HepG2 (cell line): ENCODE data around the gene FCER1G. TPM values are rescaled to one million over a fixed set of nuclear protein-coding genes. Genes with fewer than 3 reads are reported as not detected.

Experiments used
- BATF2 ChIP-seq: sonication (generic); formaldehyde crosslinking; IDR thresholded peaks from 2 replicates; pipeline ENCODE4 v1.8.0; 2022; ENCODE audit warnings: mild to moderate bottlenecking, missing genetic modification reagents, moderate library complexity
- KIAA2018 ChIP-seq: sonication (generic); formaldehyde crosslinking; IDR thresholded peaks from 2 replicates; pipeline ENCODE4 v1.5.0; 2020; ENCODE audit warnings: mild to moderate bottlenecking, missing genetic modification reagents, borderline replicate concordance
- POLR2G ChIP-seq: fragments of 200-400 bp; formaldehyde crosslinking; IDR thresholded peaks from 2 replicates; pipeline ENCODE4 v1.6.1; 2018; ENCODE audit warnings: mild to moderate bottlenecking, low read depth, low read length, moderate library complexity
- REL ChIP-seq: sonication (generic); formaldehyde crosslinking; conservative IDR thresholded peaks from 2 replicates; pipeline ENCODE4 v1.8.0; 2022; ENCODE audit warnings: mild to moderate bottlenecking, missing genetic modification reagents, moderate library complexity
- RFX3 ChIP-seq: IDR thresholded peaks from 2 replicates; pipeline ENCODE4 v1.6.1; 2016; ENCODE audit warnings: missing biosample characterization, missing genetic modification reagents
- SALL2 ChIP-seq: sonication (generic); formaldehyde crosslinking; IDR thresholded peaks from 2 replicates; pipeline ENCODE4 v1.8.1; 2023; ENCODE audit warnings: mild to moderate bottlenecking, missing genetic modification reagents, inconsistent platforms
- TRIM22 ChIP-seq: fragments of 450-650 bp; IDR thresholded peaks from 2 replicates; pipeline ENCODE4 v1.6.1; 2017
- ZFP36L1 ChIP-seq: sonication (generic); formaldehyde crosslinking; IDR thresholded peaks from 2 replicates; pipeline ENCODE4 v1.8.0; 2022; ENCODE audit warnings: mild to moderate bottlenecking, missing genetic modification reagents, moderate library complexity
- ZNF530 ChIP-seq: sonication (generic); formaldehyde crosslinking; IDR thresholded peaks from 2 replicates; pipeline ENCODE4 v1.5.0; 2020; ENCODE audit warnings: low read depth, mild to moderate bottlenecking, missing genetic modification reagents
- ZNF749 ChIP-seq: sonication (generic); formaldehyde crosslinking; IDR thresholded peaks from 2 replicates; pipeline ENCODE4 v1.8.0; 2022; ENCODE audit warnings: mild to moderate bottlenecking, missing genetic modification reagents, moderate library complexity, borderline replicate concordance
- ZNF788 ChIP-seq: sonication (generic); formaldehyde crosslinking; IDR thresholded peaks from 2 replicates; pipeline ENCODE4 v1.5.0; 2020; ENCODE audit warnings: mild to moderate bottlenecking, missing genetic modification reagents, borderline replicate concordance
- polyA plus RNA-seq, 8 experiments: library from polyadenylated mRNA; depleted of rRNA in 3 of 8; stranded (reverse) in 7 of 8; unstranded in 1 of 8; fragments of >200 nt; fragmentation: Illumina TruSeq in 4 of 8; extraction: Trizol in 4 of 8; gene quantifications; 2 replicates each; pipeline versions ENCODE4 v1.2.1 to v1.2.3, GENCODE V29; 2011 to 2016; ENCODE audit warnings: low read depth in 4 of 8, missing spikeins in 1 of 8, mixed read lengths in 1 of 8; ENCODE audit not compliant: insufficient read depth in 1 of 8
- total RNA-seq, 5 experiments: library from RNA; depleted of rRNA; stranded (reverse); fragments of >200 nt; fragmentation: Illumina TruSeq; extraction: Trizol; gene quantifications; 2 replicates each; pipeline ENCODE4 v1.2.3, GENCODE V29; 2016; ENCODE audit warnings: low read depth in 1 of 5
- TF ChIP-seq, protein P1 (sequence below): sonication (generic); formaldehyde crosslinking; IDR thresholded peaks from 2 replicates; pipeline ENCODE4 v1.4.0; 2020; ENCODE audit warnings: missing genetic modification reagents, mild to moderate bottlenecking, borderline replicate concordance
- TF ChIP-seq, protein P2 (sequence below): sonication (generic); formaldehyde crosslinking; conservative IDR thresholded peaks from 2 replicates; pipeline ENCODE4 v1.4.0; 2020; ENCODE audit warnings: missing genetic modification reagents

The FCER1G gene
- total and polyA plus RNA-seq, 2 of the 13 experiments (the other 11 are each of a cell fraction or from before 2014, with no cell fraction given), result 1.3 to 6.4 TPM

- no peak for TF ChIP-seq KIAA2018 (CRISPR knock-in tag)
- no peak; the same call in 1 of the 2 replicates for TF ChIP-seq ZFP36L1
- TF ChIP-seq, protein P1, sequence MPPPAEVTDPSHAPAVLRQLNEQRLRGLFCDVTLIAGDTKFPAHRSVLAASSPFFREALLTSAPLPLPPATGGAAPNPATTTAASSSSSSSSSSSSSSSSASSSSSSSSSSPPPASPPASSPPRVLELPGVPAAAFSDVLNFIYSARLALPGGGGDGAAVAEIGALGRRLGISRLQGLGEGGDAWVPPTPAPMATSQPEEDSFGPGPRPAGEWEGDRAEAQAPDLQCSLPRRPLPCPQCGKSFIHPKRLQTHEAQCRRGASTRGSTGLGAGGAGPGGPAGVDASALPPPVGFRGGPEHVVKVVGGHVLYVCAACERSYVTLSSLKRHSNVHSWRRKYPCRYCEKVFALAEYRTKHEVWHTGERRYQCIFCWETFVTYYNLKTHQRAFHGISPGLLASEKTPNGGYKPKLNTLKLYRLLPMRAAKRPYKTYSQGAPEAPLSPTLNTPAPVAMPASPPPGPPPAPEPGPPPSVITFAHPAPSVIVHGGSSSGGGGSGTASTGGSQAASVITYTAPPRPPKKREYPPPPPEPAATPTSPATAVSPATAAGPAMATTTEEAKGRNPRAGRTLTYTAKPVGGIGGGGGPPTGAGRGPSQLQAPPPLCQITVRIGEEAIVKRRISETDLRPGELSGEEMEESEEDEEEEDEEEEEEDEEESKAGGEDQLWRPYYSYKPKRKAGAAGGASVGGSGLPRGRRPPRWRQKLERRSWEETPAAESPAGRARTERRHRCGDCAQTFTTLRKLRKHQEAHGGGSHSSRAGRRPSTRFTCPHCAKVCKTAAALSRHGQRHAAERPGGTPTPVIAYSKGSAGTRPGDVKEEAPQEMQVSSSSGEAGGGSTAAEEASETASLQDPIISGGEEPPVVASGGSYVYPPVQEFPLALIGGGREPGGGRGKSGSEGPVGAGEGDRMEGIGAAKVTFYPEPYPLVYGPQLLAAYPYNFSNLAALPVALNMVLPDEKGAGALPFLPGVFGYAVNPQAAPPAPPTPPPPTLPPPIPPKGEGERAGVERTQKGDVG, result 0 out of 2 replicates have a peak, but pooled peaks have one; percentile 39
- TF ChIP-seq REL (CRISPR knock-in tag), result no peak
- TF ChIP-seq SALL2 (CRISPR knock-in tag), result no peak
- no peak for TF ChIP-seq ZNF788
- TF ChIP-seq, protein P2, sequence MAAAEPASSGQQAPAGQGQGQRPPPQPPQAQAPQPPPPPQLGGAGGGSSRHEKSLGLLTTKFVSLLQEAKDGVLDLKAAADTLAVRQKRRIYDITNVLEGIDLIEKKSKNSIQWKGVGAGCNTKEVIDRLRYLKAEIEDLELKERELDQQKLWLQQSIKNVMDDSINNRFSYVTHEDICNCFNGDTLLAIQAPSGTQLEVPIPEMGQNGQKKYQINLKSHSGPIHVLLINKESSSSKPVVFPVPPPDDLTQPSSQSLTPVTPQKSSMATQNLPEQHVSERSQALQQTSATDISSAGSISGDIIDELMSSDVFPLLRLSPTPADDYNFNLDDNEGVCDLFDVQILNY, result no peak
- TF ChIP-seq BATF2 (CRISPR knock-in tag), result no peak
- no peak for TF ChIP-seq TRIM22
- TF ChIP-seq ZNF530 (CRISPR knock-in tag), result 0 out of 2 replicates have a peak, but pooled peaks have one; percentile 74
- TF ChIP-seq ZNF749, result 0 out of 2 replicates have a peak, but pooled peaks have one; percentile 52
- TF ChIP-seq POLR2G, result peak; percentile 95
- no peak for TF ChIP-seq RFX3 (CRISPR knock-in tag)
Observed at GRCh38 chr1:161177112-161177935, 37.8 kb upstream of the FCER1G start, which contains the start of gene B4GALT3 (continued).
